GM23248 (cell line): ENCODE results near the gene EDAR. TPM values are rescaled to one million over a fixed set of nuclear protein-coding genes. Genes with fewer than 3 reads are reported as not detected.

ENCODE experiments used
- DNase-seq: peaks from one replicate; pipeline ENCODE4 v3.0.0-alpha.2; 2015
- H2AFZ ChIP-seq: fragments of 200-600 bp; sonication (generic); 2 replicates; pipeline ENCODE4 v1.6.1; 2016; ENCODE audit warnings: antibody characterized with exemption
- H3F3A ChIP-seq: fragments of 200-600 bp; sonication (generic); 2 replicates; pipeline ENCODE4 v1.6.1; 2016; ENCODE audit warnings: mild to moderate bottlenecking, antibody characterized with exemption, mixed run types; ENCODE audit not compliant: insufficient read depth
- H3K27ac ChIP-seq: fragments of 200-600 bp; sonication (generic); 2 replicates; pipeline ENCODE4 v1.5.1; 2016; ENCODE audit warnings: mild to moderate bottlenecking
- H3K27me3 ChIP-seq: fragments of 200-600 bp; sonication (generic); replicated peaks from 2 replicates; pipeline ENCODE4 v1.6.1; 2016; ENCODE audit warnings: mild to moderate bottlenecking; ENCODE audit not compliant: insufficient read depth
- H3K36me3 ChIP-seq: fragments of 200-600 bp; sonication (generic); 2 replicates; pipeline ENCODE4 v1.6.1; 2016; ENCODE audit warnings: low read depth, mild to moderate bottlenecking
- H3K4me1 ChIP-seq: fragments of 200-600 bp; sonication (generic); 2 replicates; pipeline ENCODE4 v1.6.1; 2016; ENCODE audit warnings: mild to moderate bottlenecking; ENCODE audit not compliant: insufficient read depth
- H3K4me2 ChIP-seq: fragments of 200-600 bp; sonication (generic); one replicate; pipeline ENCODE4 v1.6.1; 2016; ENCODE audit warnings: mild to moderate bottlenecking; ENCODE audit not compliant: unreplicated experiment
- H3K4me3 ChIP-seq: fragments of 200-600 bp; sonication (generic); 2 replicates; pipeline ENCODE4 v1.5.1; 2016; ENCODE audit warnings: mild to moderate bottlenecking
- H3K79me2 ChIP-seq: fragments of 200-600 bp; sonication (generic); 2 replicates; pipeline ENCODE4 v1.6.1; 2016; ENCODE audit warnings: mild to moderate bottlenecking; ENCODE audit not compliant: insufficient read depth
- H3K9ac ChIP-seq: fragments of 200-600 bp; sonication (generic); 2 replicates; pipeline ENCODE4 v1.6.1; 2016; ENCODE audit warnings: mild to moderate bottlenecking
- H3K9me2 ChIP-seq: fragments of 200-600 bp; sonication (generic); 2 replicates; pipeline ENCODE4 v1.6.1; 2016; ENCODE audit warnings: mixed run types, mild to moderate bottlenecking, moderate library complexity; ENCODE audit not compliant: insufficient read depth
- H3K9me3 ChIP-seq: fragments of 200-600 bp; sonication (generic); one replicate; pipeline ENCODE4 v1.6.1; 2017; ENCODE audit warnings: low read depth
- H4K20me1 ChIP-seq: fragments of 200-600 bp; sonication (generic); 2 replicates; pipeline ENCODE4 v1.6.0; 2016; ENCODE audit not compliant: insufficient read depth
- EZH2 ChIP-seq: fragments of 200-600 bp; sonication (generic); IDR thresholded peaks from 2 replicates; pipeline ENCODE4 v1.6.1; 2018; ENCODE audit warnings: antibody characterized with exemption, mild to moderate bottlenecking; ENCODE audit not compliant: insufficient read depth, poor library complexity, severe bottlenecking
- EZH2phosphoT487 ChIP-seq: fragments of 200-600 bp; sonication (generic); IDR thresholded peaks from 2 replicates; pipeline ENCODE4 v1.6.1; 2018; ENCODE audit warnings: antibody characterized with exemption, moderate library complexity, mild to moderate bottlenecking, low read depth; ENCODE audit not compliant: insufficient read depth
- WGBS, 2 experiments: methylation state at CpG; one replicate each; pipeline ENCODE4 v1.1.6; 2015 to 2017; ENCODE audit warnings: low lambda C conversion rate in 2 of 2, low coverage in 1 of 2; ENCODE audit errors: missing lambda C conversion rate in 2 of 2; 5-methylcytosine and 5-hydroxymethylcytosine counted together
- in situ Hi-C: fragments of 300-500 bp; cut with MboI; formaldehyde crosslinking; loops from 2 replicates; pipeline ENCODE4 v1.15.0; 2020
- polyA plus RNA-seq: library from polyadenylated mRNA; unstranded; fragments of >200 nt; fragmentation: Nextera tagmentation; extraction: Ambion mirVana; gene quantifications from 2 replicates; pipeline ENCODE4 v1.2.1, GENCODE V29; 2016
- total RNA-seq: library from RNA; depleted of rRNA; stranded (reverse); fragments of >200 nt; shearing (Covaris generic); gene quantifications from 2 replicates; pipeline ENCODE4 v1.2.3, GENCODE V29; 2014

The EDAR gene
- total and polyA plus RNA-seq, 2 experiments from 2014 or later, result not detected

DNA sequence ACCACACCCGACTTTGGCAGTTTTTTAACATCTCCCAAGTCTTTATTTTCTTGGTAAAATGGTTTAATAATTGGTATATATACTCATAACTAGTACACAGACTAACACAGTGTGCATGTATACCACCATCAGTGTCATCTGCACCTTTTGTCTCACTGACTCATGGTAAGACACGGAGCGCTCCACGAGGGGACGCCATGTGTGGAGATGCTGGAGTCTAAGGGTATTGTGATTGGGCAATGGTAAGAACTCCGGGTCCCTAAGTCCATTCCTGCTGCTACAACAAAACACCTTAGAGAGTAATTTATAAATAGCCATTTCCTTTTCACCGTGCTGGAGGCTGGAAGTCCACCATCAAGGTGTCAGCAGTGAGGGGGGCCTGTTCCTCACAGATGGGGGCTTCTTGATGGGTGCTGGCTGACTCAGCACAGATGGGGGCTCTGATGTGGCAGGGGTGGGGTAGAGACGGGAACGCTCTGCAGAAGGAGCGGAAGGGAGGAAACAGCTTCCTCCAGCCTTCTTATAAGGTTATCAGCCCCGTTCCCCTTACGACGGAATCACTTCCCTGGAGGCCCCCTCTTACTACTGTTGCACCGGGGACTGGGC, 42.0 kb upstream of the EDAR start:
- no peak overlapping the region for H3K9ac ChIP-seq
- peaks cover 48% of the 10 kb centered on the region for H3K27me3 ChIP-seq
- H3K36me3 ChIP-seq, result no peaks in the 10 kb centered on the region
- DNase-seq, result no peak
- peak overlapping the region; percentile 90 for H3K4me2 ChIP-seq
- no peaks in the 10 kb centered on the region for H3F3A ChIP-seq
- H3K9me2 ChIP-seq, result no peaks in the 10 kb centered on the region
- H3K9me3 ChIP-seq, result no peaks in the 10 kb centered on the region
- peak overlapping the region; percentile 66 for H3K4me3 ChIP-seq
- no peaks in the 10 kb centered on the region for H3K4me1 ChIP-seq
- H2AFZ ChIP-seq, result peak overlapping the region; percentile 55
- TF ChIP-seq EZH2, result no peak
- no peak for TF ChIP-seq EZH2phosphoT487
- no peak overlapping the region for H3K27ac ChIP-seq
- H3K79me2 ChIP-seq, result no peaks in the 10 kb centered on the region
- WGBS, 2 experiments, result 54 to 59% methylated on average over 14 of the region's 14 CpGs
- no peaks in the 10 kb centered on the region for H4K20me1 ChIP-seq
- in situ Hi-C loops, result no loop called here

DNA sequence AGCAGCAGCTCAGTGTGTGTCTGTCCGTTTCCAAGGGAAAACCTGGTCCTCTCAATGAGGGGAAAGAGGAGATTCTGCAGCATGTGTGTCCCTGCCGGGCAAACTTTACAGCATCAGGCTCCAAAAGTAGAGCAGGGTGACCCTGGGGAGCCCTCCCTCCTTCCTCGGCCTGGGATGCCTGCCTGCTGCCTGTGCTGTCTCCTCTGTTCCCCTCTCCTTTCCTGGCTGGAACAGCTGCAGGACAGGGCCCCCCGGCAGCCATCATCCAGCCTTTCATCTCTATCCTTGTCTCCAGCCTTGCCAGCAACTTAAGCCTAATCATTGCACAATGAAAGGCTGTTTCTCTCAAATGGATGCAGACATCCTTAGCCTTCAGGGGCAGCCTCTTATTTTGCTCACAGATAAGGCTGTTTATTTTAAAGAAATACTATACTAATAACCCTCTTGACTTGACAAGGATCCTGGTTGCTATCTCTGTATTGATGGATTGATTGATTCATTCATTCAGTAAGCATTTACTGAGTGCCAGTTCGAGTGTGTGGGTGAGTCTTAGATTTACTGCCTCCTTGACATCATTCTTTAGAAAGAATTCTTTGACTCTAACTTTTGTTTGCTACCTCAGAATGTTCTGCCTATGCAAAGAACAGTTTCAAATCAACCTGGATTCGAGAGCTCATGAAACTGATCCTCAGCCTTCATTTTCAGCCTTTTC, 40.6 kb upstream of the EDAR start:
- Histone ChIP-seq H3K9ac (no peak overlapping the region), H4K20me1 (no peaks in the 10 kb centered on the region), H3K79me2 (no peaks in the 10 kb centered on the region), H3K27me3 (peaks cover 41% of the 10 kb centered on the region), H3F3A (no peaks in the 10 kb centered on the region), H3K4me1 (no peaks in the 10 kb centered on the region), H3K4me2 (no peak overlapping the region), H2AFZ (no peak overlapping the region), H3K27ac (no peak overlapping the region), H3K4me3 (no peak overlapping the region), H3K9me3 (no peaks in the 10 kb centered on the region), H3K36me3 (no peaks in the 10 kb centered on the region), H3K9me2 (no peaks in the 10 kb centered on the region)
- in situ Hi-C loops, result no loop called here
- WGBS, 2 experiments, result 52 to 59% methylated on average over 6 of the region's 6 CpGs
- TF ChIP-seq EZH2 (no peak), EZH2phosphoT487 (no peak)
- no peak for DNase-seq

DNA sequence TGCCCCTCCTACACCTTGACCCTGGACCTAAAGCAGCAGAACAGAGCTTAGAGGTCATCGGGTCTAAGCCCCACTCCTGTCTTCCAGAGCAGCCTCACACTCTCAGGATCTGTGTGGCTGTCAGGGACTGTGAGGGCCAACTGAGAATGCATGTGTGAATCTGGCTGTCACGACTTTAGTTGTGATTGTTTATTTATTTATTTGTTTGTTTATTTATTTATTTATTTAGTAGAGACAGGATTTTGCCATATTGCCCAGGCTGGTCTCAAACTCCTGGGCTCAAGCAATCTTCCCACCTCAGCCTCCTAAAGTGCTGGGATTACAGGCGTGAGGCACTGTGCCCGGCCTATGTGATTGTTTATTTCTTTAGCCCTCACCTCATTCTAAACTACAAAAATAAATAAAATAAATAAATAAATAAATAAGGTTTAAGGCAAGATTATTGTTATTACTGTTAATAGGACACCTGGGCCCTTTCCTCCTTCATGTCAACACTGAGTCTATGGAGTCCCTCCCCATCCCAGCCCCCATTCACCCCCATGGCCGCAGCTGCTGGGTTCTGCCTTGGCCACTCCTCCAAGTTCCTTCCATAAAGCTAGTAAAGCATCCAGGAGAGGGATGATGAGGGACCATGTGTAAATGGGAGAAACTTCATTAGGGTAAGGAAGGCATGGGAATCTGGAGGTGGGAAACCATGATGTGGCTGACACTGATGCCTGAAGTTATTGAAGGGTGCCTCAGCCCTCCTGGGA, 39.9 kb upstream of the EDAR start:
- DNase-seq, result no peak
- H3K4me3 ChIP-seq, result no peak overlapping the region
- peaks cover 42% of the 10 kb centered on the region for H3K27me3 ChIP-seq
- H3K9me2 ChIP-seq, result no peaks in the 10 kb centered on the region
- no peak overlapping the region for H3K9ac ChIP-seq
- WGBS, 2 experiments, result 59 to 66% methylated on average over 5 of the region's 5 CpGs
- H2AFZ ChIP-seq, result no peak overlapping the region
- H3F3A ChIP-seq, result no peaks in the 10 kb centered on the region
- H3K9me3 ChIP-seq, result no peaks in the 10 kb centered on the region
- TF ChIP-seq EZH2 (no peak), EZH2phosphoT487 (no peak)
- no peak overlapping the region for H3K27ac ChIP-seq
- H3K4me1 ChIP-seq, result no peaks in the 10 kb centered on the region
- no peaks in the 10 kb centered on the region for H3K36me3 ChIP-seq
- no peaks in the 10 kb centered on the region for H3K79me2 ChIP-seq
- no peaks in the 10 kb centered on the region for H4K20me1 ChIP-seq
- in situ Hi-C loops, result no loop called here
- no peak overlapping the region for H3K4me2 ChIP-seq

DNA sequence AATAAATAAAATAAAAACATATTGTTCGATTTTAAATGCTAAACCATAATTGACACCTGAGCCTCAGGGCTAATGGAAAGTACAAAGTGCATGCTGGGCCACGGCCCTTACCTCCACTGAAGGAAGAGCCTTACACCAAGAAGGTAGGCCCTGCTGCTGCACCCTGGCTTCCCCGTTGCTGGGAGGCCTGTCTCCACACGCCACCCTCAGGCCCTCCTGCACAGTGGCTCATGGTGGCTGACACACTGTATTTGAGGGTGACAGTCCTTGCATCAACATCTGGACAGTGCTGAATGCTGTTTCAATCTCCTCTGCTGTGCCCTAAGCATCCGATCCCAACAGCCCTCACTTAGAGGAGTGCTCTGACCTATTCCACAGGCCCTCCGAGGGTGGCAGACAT, 39.3 kb upstream of the EDAR start:
- H3K27me3 ChIP-seq, result peaks cover 49% of the 10 kb centered on the region
- H3K9me3 ChIP-seq, result no peaks in the 10 kb centered on the region
- no peaks in the 10 kb centered on the region for H3K36me3 ChIP-seq
- no peaks in the 10 kb centered on the region for H4K20me1 ChIP-seq
- no peak overlapping the region for H3K4me2 ChIP-seq
- in situ Hi-C loops, result no loop called here
- H3K9me2 ChIP-seq, result no peaks in the 10 kb centered on the region
- H3K9ac ChIP-seq, result no peak overlapping the region
- no peak for TF ChIP-seq EZH2
- no peak for TF ChIP-seq EZH2phosphoT487
- H3K79me2 ChIP-seq, result no peaks in the 10 kb centered on the region
- DNase-seq, result no peak
- H3K27ac ChIP-seq, result no peak overlapping the region
- 85 to 94% methylated on average over 6 of the region's 6 CpGs for WGBS, 2 experiments
- no peak overlapping the region for H3K4me3 ChIP-seq
- no peaks in the 10 kb centered on the region for H3K4me1 ChIP-seq
- no peak overlapping the region for H2AFZ ChIP-seq
- H3F3A ChIP-seq, result no peaks in the 10 kb centered on the region
